ENCODE measurements around the gene SCARB1. TPM values are rescaled to one million over a fixed set of nuclear protein-coding genes. Genes with fewer than 3 reads are reported as not detected.

SCARB1 gene
- total and polyA plus RNA-seq, 9 of the 15 experiments (the other 6 are each of a cell fraction or from before 2014, with no cell fraction given), result 0.56 to 157 (median 52.8) TPM

GRCh38 chr12:124869059-124869665, 5.5 kb upstream of the SCARB1 start (continued):
- TF ChIP-seq TAF7 (tag; IDR thresholded peaks at IDR 0.05), result 0 out of 2 replicates have a peak, but pooled peaks have one; percentile 32
- no peak for TF ChIP-seq ZKSCAN1 (IDR thresholded peaks at IDR 0.05; ENCODE audit: low read depth, low read length)
- TF ChIP-seq ZC3H8 (IDR thresholded peaks at IDR 0.05), result no peak
- TF ChIP-seq JUND (IDR thresholded peaks at IDR 0.05; ENCODE audit: borderline replicate concordance, low read depth, low read length), result peak; percentile 93
- peak; percentile 91; the same call in 2 of the 3 replicates for TF ChIP-seq JUND (tag; IDR thresholded peaks at IDR 0.05; ENCODE audit: borderline replicate concordance, low read depth, low read length)
- 0 out of 2 replicates have a peak, but pooled peaks have one; percentile 23 for TF ChIP-seq ZNF780A (CRISPR knock-in tag; IDR thresholded peaks at IDR 0.05)
- TF ChIP-seq THRA (IDR thresholded peaks at IDR 0.05), result no peak
- peak; percentile 35; the same call in 1 of the 2 replicates for TF ChIP-seq HDGF (IDR thresholded peaks at IDR 0.05)
- TF ChIP-seq MTA2 (IDR thresholded peaks at IDR 0.05; ENCODE audit: low read depth), result 0 out of 2 replicates have a peak, but pooled peaks have one; percentile 8
- TF ChIP-seq ZFP91 (CRISPR knock-in tag; IDR thresholded peaks at IDR 0.05), result 0 out of 2 replicates have a peak, but pooled peaks have one; percentile 13
- 0 out of 2 replicates have a peak, but pooled peaks have one; percentile 20 for TF ChIP-seq BHLHE40 (IDR thresholded peaks at IDR 0.05; ENCODE audit: low read length)
